IMR-90 (cell line): Measurements from ENCODE around the gene RHBDD1. TPM values are rescaled to one million over a fixed set of nuclear protein-coding genes. Genes with fewer than 3 reads are reported as not detected.

ENCODE experiments used
- ATAC-seq: fragments of 200-7000 bp; cut with Tn5 transposase; 2 replicates; pipeline ENCODE4 v1.9.1; 2020; ENCODE audit warnings: low read depth, mild to moderate bottlenecking, moderate library complexity
- BruUV-seq: library from RNA; stranded (reverse); fragments of 400-500 nt; replicated peaks from 2 replicates; lab custom pipeline; 2021; lab: Mats Ljungman, UMichigan
- CTCF ChIA-PET: fragments of 300-600 bp; formaldehyde crosslinking; extraction: SDS; loops from one replicate; lab custom pipeline; 2021; ENCODE audit warnings: antibody characterized with exemption; lab: Yijun Ruan, JAX
- POLR2A ChIA-PET: fragments of 300-600 bp; sonication (Branson Sonifier 250); formaldehyde crosslinking; loops from one replicate; lab custom pipeline; 2022; ENCODE audit warnings: antibody characterized with exemption; ENCODE audit not compliant: unreplicated experiment; lab: Charles Lee
- DNase-seq: peaks from one replicate; pipeline ENCODE4 v3.0.0; 2013
- H2AFZ ChIP-seq: replicated peaks from 2 replicates; pipeline ENCODE3; 2013; ENCODE audit warnings: low read length, mild to moderate bottlenecking; ENCODE audit not compliant: poor library complexity
- H2AK5ac ChIP-seq: 2 replicates; pipeline ENCODE4 v1.6.1; 2013; ENCODE audit warnings: low read depth, low read length, inconsistent platforms
- H2AK9ac ChIP-seq: replicated peaks from 2 replicates; pipeline ENCODE3; 2013; ENCODE audit warnings: mild to moderate bottlenecking, low read depth, low read length, moderate library complexity; ENCODE audit not compliant: poor library complexity
- H2BK120ac ChIP-seq: 2 replicates; pipeline ENCODE4 v1.6.1; 2013; ENCODE audit warnings: low read depth, low read length, inconsistent platforms
- H2BK15ac ChIP-seq: 3 replicates; pipeline ENCODE4 v1.6.1; 2013; ENCODE audit warnings: low read depth, low read length, inconsistent platforms
- H2BK20ac ChIP-seq: 2 replicates; pipeline ENCODE4 v1.6.1; 2013; ENCODE audit warnings: low read depth, mild to moderate bottlenecking, inconsistent platforms, low read length, moderate library complexity
- H2BK5ac ChIP-seq: 2 replicates; pipeline ENCODE4 v1.6.1; 2013; ENCODE audit warnings: mild to moderate bottlenecking, low read depth, low read length, inconsistent platforms; ENCODE audit not compliant: poor library complexity, severe bottlenecking
- H3K14ac ChIP-seq: replicated peaks from 2 replicates; pipeline ENCODE4 v1.6.1; 2013; ENCODE audit warnings: low read depth, low read length, inconsistent platforms
- H3K18ac ChIP-seq: 2 replicates; pipeline ENCODE4 v1.6.1; 2013; ENCODE audit warnings: low read depth, low read length, control low read depth
- H3K23ac ChIP-seq: 2 replicates; pipeline ENCODE4 v1.6.1; 2013; ENCODE audit warnings: low read depth, low read length, inconsistent platforms
- H3K27ac ChIP-seq: 2 replicates; pipeline ENCODE4 v1.5.1; 2013; ENCODE audit warnings: mild to moderate bottlenecking, control low read depth, low read length; ENCODE audit not compliant: insufficient read depth
- H3K27me3 ChIP-seq: 2 replicates; pipeline ENCODE4 v1.6.1; 2013; ENCODE audit warnings: low read length; ENCODE audit not compliant: control insufficient read depth, insufficient read depth
- H3K36me3 ChIP-seq: 2 replicates; pipeline ENCODE4 v1.6.1; 2013; ENCODE audit warnings: low read length, mixed read lengths; ENCODE audit not compliant: control insufficient read depth, insufficient read depth
- H3K4ac ChIP-seq: 2 replicates; pipeline ENCODE4 v1.6.1; 2013; ENCODE audit warnings: low read depth, low read length, inconsistent platforms
- H3K4me1 ChIP-seq: 2 replicates; pipeline ENCODE4 v1.6.1; 2013; ENCODE audit warnings: low read length, mixed read lengths; ENCODE audit not compliant: control insufficient read depth, insufficient read depth
- H3K4me2 ChIP-seq: 2 replicates; pipeline ENCODE4 v1.6.1; 2013; ENCODE audit warnings: low read depth, mild to moderate bottlenecking, control low read depth, low read length, moderate library complexity
- H3K4me3 ChIP-seq: 2 replicates; pipeline ENCODE4 v1.5.1; 2013; ENCODE audit warnings: low read depth, mild to moderate bottlenecking, control low read depth, low read length, moderate library complexity; ENCODE audit not compliant: insufficient read depth
- H3K56ac ChIP-seq: 2 replicates; pipeline ENCODE4 v1.6.1; 2013; ENCODE audit warnings: low read length, inconsistent platforms; ENCODE audit not compliant: insufficient read depth; ENCODE audit errors: extremely low read depth
- H3K79me1 ChIP-seq, 2 experiments: 2 replicates each; pipeline ENCODE4 v1.6.1; 2013; ENCODE audit warnings: low read length in 2 of 2, inconsistent platforms in 1 of 2, low read depth in 1 of 2
- H3K9ac ChIP-seq: 2 replicates; pipeline ENCODE4 v1.6.1; 2013; ENCODE audit warnings: low read depth, low read length, control low read depth
- H3K9me1 ChIP-seq: 2 replicates; pipeline ENCODE4 v1.6.1; 2013; ENCODE audit warnings: low read length, inconsistent platforms; ENCODE audit not compliant: insufficient read depth
- H3K9me3 ChIP-seq: 2 replicates; pipeline ENCODE4 v1.6.1; 2013; ENCODE audit warnings: low read length; ENCODE audit not compliant: control insufficient read depth, insufficient read depth
- H4K20me1 ChIP-seq: 2 replicates; pipeline ENCODE4 v1.6.1; 2013; ENCODE audit warnings: low read length, inconsistent platforms; ENCODE audit not compliant: insufficient read depth
- H4K5ac ChIP-seq: 2 replicates; pipeline ENCODE4 v1.6.1; 2013; ENCODE audit warnings: mild to moderate bottlenecking, low read depth, low read length, control low read depth
- H4K8ac ChIP-seq, 2 experiments: 2 replicates each; pipeline ENCODE4 v1.6.1; 2013; ENCODE audit warnings: low read depth in 2 of 2, low read length in 2 of 2, control low read depth in 1 of 2, inconsistent platforms in 1 of 2
- H4K91ac ChIP-seq: 2 replicates; pipeline ENCODE4 v1.6.1; 2013; ENCODE audit warnings: low read depth, low read length, inconsistent platforms; ENCODE audit not compliant: insufficient read depth
- BHLHE40 ChIP-seq: fragments of 150-350 bp; IDR thresholded peaks from 2 replicates; pipeline ENCODE4 v1.6.1; 2016; ENCODE audit warnings: mild to moderate bottlenecking, low read depth, low read length
- CHD1 ChIP-seq: IDR thresholded peaks from 2 replicates; pipeline ENCODE4 v1.6.1; 2012; ENCODE audit warnings: low read depth, low read length, improper control_type of control experiment
- CTCF ChIP-seq: conservative IDR thresholded peaks from 2 replicates; pipeline ENCODE4 v1.5.1; 2012; ENCODE audit warnings: mild to moderate bottlenecking, low read depth, low read length, improper control_type of control experiment
- ELK1 ChIP-seq: fragments of 150-350 bp; IDR thresholded peaks from 2 replicates; pipeline ENCODE4 v1.6.1; 2016; ENCODE audit warnings: low read depth, mild to moderate bottlenecking, low read length, moderate library complexity, borderline replicate concordance
- FOS ChIP-seq: fragments of 150-350 bp; IDR thresholded peaks from 2 replicates; pipeline ENCODE4 v1.6.1; 2016; ENCODE audit warnings: low read depth, low read length
- MAZ ChIP-seq: IDR thresholded peaks from 2 replicates; pipeline ENCODE4 v1.6.1; 2012; ENCODE audit warnings: low read depth, mild to moderate bottlenecking, low read length, improper control_type of control experiment, moderate library complexity, borderline replicate concordance
- MXI1 ChIP-seq: IDR thresholded peaks from 2 replicates; pipeline ENCODE4 v1.6.1; 2012; ENCODE audit warnings: low read depth, mild to moderate bottlenecking, low read length, moderate library complexity, borderline replicate concordance
- NFE2L2 ChIP-seq: fragments of 150-350 bp; IDR thresholded peaks from 2 replicates; pipeline ENCODE4 v1.6.1; 2016; ENCODE audit warnings: low read depth, mild to moderate bottlenecking, low read length
- RFX5 ChIP-seq: IDR thresholded peaks from 2 replicates; pipeline ENCODE4 v1.8.0; 2012; ENCODE audit warnings: low read depth, mild to moderate bottlenecking, low read length, moderate library complexity
- WGBS, 2 experiments: methylation state at CpG; one replicate each; pipeline versions ENCODE4 v1.1.5 to v1.1.7; 2013; ENCODE audit warnings: missing lambda C conversion rate in 2 of 2; ENCODE audit not compliant: insufficient read length in 1 of 2; ENCODE audit errors: extremely low coverage in 2 of 2; 5-methylcytosine and 5-hydroxymethylcytosine counted together
- dilution Hi-C: fragments of 300-500 bp; cut with HindIII; formaldehyde crosslinking; loops from one replicate; pipeline ENCODE4 v1.14.3; 2018; ENCODE audit warnings: low sequenced_read_pairs; ENCODE audit not compliant: unreplicated experiment
- in situ Hi-C: fragments of 300-500 bp; cut with MboI; formaldehyde crosslinking; loops from 3 replicates; pipeline ENCODE4 v1.14.3; 2019; ENCODE audit warnings: low sequenced_read_pairs, inconsistent platforms, mixed read lengths
- intact Hi-C: fragments of 100-400 bp; cut with micrococcal nuclease; formaldehyde crosslinking; loops from 2 replicates; pipeline ENCODE4 v1.10.0; 2022
- polyA plus RNA-seq, 3 experiments: library from polyadenylated mRNA; depleted of rRNA; stranded (reverse); fragments of >200 nt; gene quantifications; 2 replicates each; pipeline ENCODE4 v1.2.3, GENCODE V29; 2012; ENCODE audit warnings: low replicate concordance in 1 of 3
- total RNA-seq: library from RNA; depleted of rRNA; stranded (reverse); fragments of >200 nt; gene quantifications from 2 replicates; pipeline ENCODE4 v1.2.3, GENCODE V29; 2012

The RHBDD1 gene
- total and polyA plus RNA-seq, 2 of the 4 experiments (the other 2 are of a cell fraction) = 9.7 to 14.0 TPM

GRCh38 chr2:226969417-226970080 lies 133.7 kb downstream of the RHBDD1 start:
- ChIA-PET CTCF (interaction anchor here (1.0 kb wide), 1 partner anchor 1298 kb away, joined by 3 read pairs; no protein-coding TSS in a partner anchor), POLR2A (interaction anchor here (0.6 kb wide), 2 partner anchors 425 to 1832 kb away, joined by 4 to 7 read pairs; no protein-coding TSS in a partner anchor)
- H3K4me1 ChIP-seq = peaks cover 4% of the 10 kb centered on the region; the same call in 1 of the 2 replicates
- H3K56ac ChIP-seq = no peak overlapping the region
- H2BK20ac ChIP-seq = no peak overlapping the region
- no peaks in the 10 kb centered on the region for H3K36me3 ChIP-seq
- no peak overlapping the region for H4K5ac ChIP-seq
- H3K9me1 ChIP-seq = no peaks in the 10 kb centered on the region
- no peak overlapping the region for H2BK15ac ChIP-seq
- H2BK5ac ChIP-seq = peak overlapping the region; percentile 2
- H3K27ac ChIP-seq = no peak overlapping the region
- no peak for TF ChIP-seq CTCF
- no peak for TF ChIP-seq MAZ
- TF ChIP-seq CHD1 = no peak
- no peak for TF ChIP-seq BHLHE40
- TF ChIP-seq FOS = no peak
- no peak for TF ChIP-seq ELK1
- no peak for TF ChIP-seq NFE2L2
- no peak for TF ChIP-seq MXI1
- TF ChIP-seq RFX5 = no peak
- H4K91ac ChIP-seq = no peak overlapping the region
- peaks cover 0 to 3% of the 10 kb centered on the region in 2 experiments; a peak in 1 of 4 replicates for H3K79me1 ChIP-seq
- H2AFZ ChIP-seq = no peak overlapping the region
- ATAC-seq (peak; percentile 51), DNase-seq (peak; percentile 57)
- peak overlapping the region; percentile 53; the same call in 1 of the 2 replicates for H3K4me2 ChIP-seq
- BruUV-seq = no TSS peak
- no peak overlapping the region for H3K23ac ChIP-seq
- no peak overlapping the region for H4K8ac ChIP-seq
- H2AK5ac ChIP-seq = no peak overlapping the region
- in situ Hi-C loops (no loop called here), dilution Hi-C loops (no loop called here), intact Hi-C loops (no loop called here)
- WGBS, 2 experiments = no CpG with 5 or more reads among the region's 6 CpGs
- no peak overlapping the region for H3K14ac ChIP-seq
- no peaks in the 10 kb centered on the region for H4K20me1 ChIP-seq
- H3K18ac ChIP-seq = peak overlapping the region; percentile 54; the same call in 1 of the 2 replicates
- no peak overlapping the region for H2AK9ac ChIP-seq
- H3K27me3 ChIP-seq = no peaks in the 10 kb centered on the region
- no peak overlapping the region for H3K4me3 ChIP-seq
- no peak overlapping the region for H3K9ac ChIP-seq
- H3K9me3 ChIP-seq = no peaks in the 10 kb centered on the region
- H3K4ac ChIP-seq = no peak overlapping the region
- no peak overlapping the region for H2BK120ac ChIP-seq
